Uterus (tissue), 4 donors: Measurements from ENCODE around the gene HOXA9. TPM values are rescaled to one million over a fixed set of nuclear protein-coding genes. Genes with fewer than 3 reads are reported as not detected.

Experiments
- DNase-seq, 2 donors: peaks; one replicate each; pipeline ENCODE4 v3.0.0-alpha.2; 2019 to 2020
- H3K27ac ChIP-seq, 2 donors: fragments of 200-600 bp; sonication (generic); 1 replicate in 1 of 2; 2 replicates in 1 of 2; pipeline ENCODE4 v1.5.1; 2016 to 2018
- H3K27me3 ChIP-seq, 2 donors: fragments of 200-600 bp; sonication (generic); one replicate each; pipeline ENCODE4 v1.5.1; 2018 to 2019; ENCODE audit warnings: control low read depth in 1 of 2
- H3K36me3 ChIP-seq, 2 donors: fragments of 200-600 bp; sonication (generic); one replicate each; pipeline ENCODE4 v1.5.1; 2019; ENCODE audit warnings: control low read depth in 1 of 2
- H3K4me1 ChIP-seq, 2 donors: fragments of 200-600 bp; sonication (generic); one replicate each; pipeline ENCODE4 v1.5.1; 2018 to 2019; ENCODE audit warnings: control low read depth in 1 of 2
- H3K4me3 ChIP-seq, 2 donors: fragments of 200-600 bp; sonication (generic); 1 replicate in 1 of 2; 2 replicates in 1 of 2; pipeline ENCODE4 v1.5.1; 2018 to 2019; ENCODE audit warnings: mild to moderate bottlenecking in 1 of 2
- H3K9me3 ChIP-seq, 2 donors: fragments of 200-600 bp; sonication (generic); one replicate each; pipeline ENCODE4 v1.5.1; 2019; ENCODE audit warnings: control low read depth in 1 of 2
- POLR2A ChIP-seq, 2 donors: fragments of 450-650 bp; IDR thresholded peaks; one replicate each; pipeline ENCODE4 v1.6.1; 2016; ENCODE audit warnings: antibody characterized with exemption in 2 of 2, mild to moderate bottlenecking in 1 of 2, moderate library complexity in 1 of 2
- intact Hi-C: fragments of 100-400 bp; cut with DNase I; formaldehyde crosslinking; loops from one replicate; pipeline ENCODE4 v1.15.1; 2023; ENCODE audit warnings: low total_unique reads
- microRNA counts, 2 donors: library from miRNA; unstranded; fragments of <30 nt; microRNA quantifications; one replicate each; lab custom pipeline; 2016 to 2017
- microRNA-seq: library from miRNA; unstranded; fragments of <30 nt; microRNA quantifications from one replicate; pipeline ENCODE4, GENCODE V29; 2016; ENCODE audit warnings: borderline microRNAs expressed, borderline replicate concordance
- small RNA-seq: library from RNA; depleted of rRNA; stranded (forward); fragments of <200 nt; gene quantifications from one replicate; pipeline ENCODE3, GENCODE V24; 2016
- total RNA-seq, 4 donors: library from RNA; depleted of rRNA in 3 of 4; stranded (reverse); fragments of >200 nt in 3 of 4; gene quantifications; one replicate each; pipeline versions ENCODE4 v1.1.0 to v1.2.4, GENCODE V29; 2014 to 2023
- TF ChIP-seq, protein P1 (sequence below), 4 experiments: fragments of 200-600 bp in 2 of 4; fragments of 450-650 bp in 2 of 4; sonication (generic) in 2 of 4; IDR thresholded peaks; one replicate each; pipeline ENCODE4 v1.5.1; 2016 to 2019; ENCODE audit warnings: antibody characterized with exemption in 4 of 4, mild to moderate bottlenecking in 2 of 4, moderate library complexity in 1 of 4
- donor health status: DM: yes; HTN: yes; CAD: no.

The HOXA9 gene
- total RNA-seq, 4 donors from 2014 or later: 2.3 to 26.4 (median 22.4) TPM

DNA sequence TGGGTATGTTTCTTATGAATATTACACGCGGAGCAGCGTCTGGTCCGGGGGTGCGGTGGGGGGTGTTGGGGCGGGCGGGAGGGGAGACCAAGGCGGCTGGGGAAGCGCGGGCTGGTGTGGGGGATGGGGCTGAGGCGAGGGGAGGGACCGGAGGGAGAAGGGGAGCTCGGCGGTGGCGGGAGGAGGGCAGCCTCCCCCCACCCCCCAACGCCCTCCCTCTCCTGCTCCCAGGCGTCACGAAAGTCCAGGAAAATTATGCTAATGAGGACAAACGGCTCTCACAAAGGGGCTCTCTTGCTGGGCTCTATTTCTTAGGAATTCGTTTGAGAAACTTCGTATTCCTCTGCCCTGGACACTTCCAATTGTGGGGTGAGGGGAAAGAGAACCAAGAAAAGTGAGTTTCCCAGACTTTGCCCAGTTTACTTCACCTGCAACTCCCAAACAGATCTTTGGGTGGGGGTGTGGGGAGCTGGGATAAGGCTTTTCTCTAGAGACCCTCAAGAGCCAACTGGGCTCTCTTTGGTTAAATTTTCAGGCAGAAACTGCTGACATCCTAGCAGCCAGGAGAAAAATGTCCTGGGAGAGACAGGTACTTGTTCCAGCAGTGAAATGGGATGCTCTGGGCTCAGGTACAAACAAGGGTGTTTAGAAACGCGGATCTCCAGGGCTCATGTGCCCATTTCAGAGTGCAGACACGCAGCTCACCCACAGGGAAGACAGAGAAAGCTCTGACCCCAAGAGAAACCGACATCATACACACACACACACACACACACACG, 51.2 kb downstream of the HOXA9 start:
- intact Hi-C loops: no loop called here
- peak in 1 of 2 donors; percentile 72 for DNase-seq
- no peak for TF ChIP-seq POLR2A (IDR thresholded peaks at IDR 0.05)
- TF ChIP-seq, protein P1, sequence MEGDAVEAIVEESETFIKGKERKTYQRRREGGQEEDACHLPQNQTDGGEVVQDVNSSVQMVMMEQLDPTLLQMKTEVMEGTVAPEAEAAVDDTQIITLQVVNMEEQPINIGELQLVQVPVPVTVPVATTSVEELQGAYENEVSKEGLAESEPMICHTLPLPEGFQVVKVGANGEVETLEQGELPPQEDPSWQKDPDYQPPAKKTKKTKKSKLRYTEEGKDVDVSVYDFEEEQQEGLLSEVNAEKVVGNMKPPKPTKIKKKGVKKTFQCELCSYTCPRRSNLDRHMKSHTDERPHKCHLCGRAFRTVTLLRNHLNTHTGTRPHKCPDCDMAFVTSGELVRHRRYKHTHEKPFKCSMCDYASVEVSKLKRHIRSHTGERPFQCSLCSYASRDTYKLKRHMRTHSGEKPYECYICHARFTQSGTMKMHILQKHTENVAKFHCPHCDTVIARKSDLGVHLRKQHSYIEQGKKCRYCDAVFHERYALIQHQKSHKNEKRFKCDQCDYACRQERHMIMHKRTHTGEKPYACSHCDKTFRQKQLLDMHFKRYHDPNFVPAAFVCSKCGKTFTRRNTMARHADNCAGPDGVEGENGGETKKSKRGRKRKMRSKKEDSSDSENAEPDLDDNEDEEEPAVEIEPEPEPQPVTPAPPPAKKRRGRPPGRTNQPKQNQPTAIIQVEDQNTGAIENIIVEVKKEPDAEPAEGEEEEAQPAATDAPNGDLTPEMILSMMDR (IDR thresholded peaks at IDR 0.05): no peak
- Histone ChIP-seq H3K36me3 (no peaks in the 10 kb centered on the region), H3K4me3 (peak overlapping the region; percentile 26 to 51), H3K4me1 (peaks cover 11 to 12% of the 10 kb centered on the region in 2 donors), H3K27me3 (no peaks in the 10 kb centered on the region), H3K9me3 (no peaks in the 10 kb centered on the region), H3K27ac (peak overlapping the region; percentile 80 to 94)

DNA sequence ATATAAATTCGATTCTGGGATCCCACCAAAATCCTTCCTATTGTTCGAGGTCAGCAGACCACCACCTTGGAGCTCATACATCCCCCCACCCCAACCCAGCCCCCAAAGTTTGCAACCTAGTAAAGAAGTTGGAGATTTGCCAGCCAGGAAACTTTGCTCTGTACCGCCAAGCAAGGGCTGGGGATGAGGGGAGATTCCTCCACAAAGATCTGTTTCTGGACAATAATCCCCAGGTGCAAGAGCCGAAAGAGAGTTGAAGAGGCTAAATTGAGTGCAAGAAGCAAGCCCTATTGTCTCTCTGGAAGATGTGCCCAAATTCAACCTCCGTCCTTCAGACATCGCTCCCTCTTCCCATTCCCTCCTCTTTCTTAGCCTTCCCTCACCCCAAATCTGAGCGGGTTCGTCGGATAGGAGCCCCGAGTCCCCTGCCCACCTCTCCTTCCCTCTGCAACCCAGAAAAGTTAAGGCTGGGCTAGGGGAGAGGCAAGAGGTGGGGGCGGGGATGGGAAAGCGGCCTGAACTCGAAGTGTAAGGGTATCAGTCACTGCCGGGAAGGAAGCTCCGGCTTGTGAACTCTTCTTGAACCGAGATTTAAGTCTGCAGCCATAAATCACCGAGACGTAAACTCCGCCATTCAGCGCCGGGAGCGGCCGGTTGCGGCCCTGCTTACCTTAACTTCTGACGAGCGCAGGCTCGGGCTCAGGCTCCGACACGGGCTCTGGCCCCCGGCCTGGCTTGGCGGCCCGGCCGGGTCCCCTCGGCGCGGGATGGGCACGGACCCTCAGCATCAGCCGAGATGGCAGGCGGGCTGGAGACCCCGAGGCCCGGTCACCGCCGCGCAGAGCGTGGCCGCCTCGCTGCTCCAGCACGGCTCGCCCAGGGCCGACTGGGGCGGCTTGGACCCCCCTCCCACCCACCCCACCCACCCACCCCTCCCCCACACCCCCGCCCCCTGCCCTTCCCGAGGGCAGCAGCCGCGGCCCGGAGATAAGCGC, 52.1 kb downstream of the HOXA9 start:
- intact Hi-C loops: no loop called here
- H3K4me3 ChIP-seq: peak overlapping the region; percentile 26 to 51
- no peaks in the 10 kb centered on the region for H3K36me3 ChIP-seq
- TF ChIP-seq, protein P1 (IDR thresholded peaks at IDR 0.05): no peak
- peak in 1 of 2 donors; percentile 31 for TF ChIP-seq POLR2A (IDR thresholded peaks at IDR 0.05)
- peaks cover 11 to 12% of the 10 kb centered on the region in 2 donors for H3K4me1 ChIP-seq
- peak; percentile 78 to 82 for DNase-seq
- no peaks in the 10 kb centered on the region for H3K9me3 ChIP-seq
- H3K27ac ChIP-seq: peak overlapping the region; percentile 80 to 94
- H3K27me3 ChIP-seq: no peaks in the 10 kb centered on the region

MicroRNA genes within 50 kb of the gene (microRNA counts, 767-probe panel; counts per million panel counts)
- 6,707 to 7,908 counts per million in 2 donors for microRNA hsa-miR-196b-5p (lab: Ali Mortazavi, UCI)

Small RNA genes within 50 kb of the gene (microRNA-seq; reads per million reads assigned to microRNA genes)
- gene MIR196B: 12,289 reads per million, percentile 93 among the genes with 10 or more reads in this experiment

Small RNA genes within 50 kb of the gene (small RNA-seq; reads per million reads assigned to genes)
- not detected for gene AC004080.5
- gene RF02140: not detected
- gene RF02141: not detected

Other genes with a start within 250 kb of the HOXA9 start
- 1 to 10 TPM in 3 of 4 donors, under 1 TPM in 1; 0.28 to 2.0 (median 1.5) TPM for gene HOXA1, start 69.5 kb downstream of the HOXA9 start, total RNA-seq
- 1 to 10 TPM in 2 of 4 donors, not detected in 2; 1.8 to 6.5 TPM for gene HOXA2, start 62.9 kb downstream of the HOXA9 start, total RNA-seq
- 1 to 10 TPM in 1 of 4 donors, under 1 TPM in 2, not detected in 1; 0.14 to 7.7 (median 0.26) TPM for gene HOXA4, start 34.8 kb downstream of the HOXA9 start, total RNA-seq
- gene HOXA5, start 21.9 kb downstream of the HOXA9 start, total RNA-seq: 10 to 100 TPM; 10.7 to 61.0 (median 18.9) TPM
- gene HOXA6, start 17.8 kb downstream of the HOXA9 start, total RNA-seq: 10 to 100 TPM in 3 of 4 donors, 1 to 10 TPM in 1; 1.8 to 19.1 (median 15.4) TPM
- 10 to 100 TPM in 2 of 4 donors, 1 to 10 TPM in 2; 1.0 to 34.5 (median 19.0) TPM for gene HOXA3, start 13.0 kb downstream of the HOXA9 start, total RNA-seq
- 1 to 10 TPM in 3 of 4 donors, under 1 TPM in 1; 0.26 to 9.1 (median 5.2) TPM for gene HOXA7, start 8.9 kb downstream of the HOXA9 start, total RNA-seq
- gene HOXA10, start 8.8 kb upstream of the HOXA9 start, total RNA-seq: 100 to 1,000 TPM in 1 of 4 donors, 10 to 100 TPM in 3; 50.0 to 114 (median 69.0) TPM
- 10 to 100 TPM; 32.4 to 82.0 (median 57.8) TPM for gene HOXA11, start 19.7 kb upstream of the HOXA9 start, total RNA-seq
- gene HOXA13, start 34.6 kb upstream of the HOXA9 start, total RNA-seq: 10 to 100 TPM in 1 of 4 donors, 1 to 10 TPM in 1, under 1 TPM in 2; 0.40 to 27.5 (median 1.1) TPM
- gene EVX1, start 77.3 kb upstream of the HOXA9 start, total RNA-seq: under 1 TPM in 1 of 4 donors, not detected in 3; 0.21 TPM